ENCODE measurements around the gene LHFPL2. TPM values are rescaled to one million over a fixed set of nuclear protein-coding genes. Genes with fewer than 3 reads are reported as not detected.

The LHFPL2 gene
- total RNA-seq, 4 donors from 2014 or later: 14.7 to 127 (median 28.0) TPM

- no peaks in the 10 kb centered on the region for H3K9me3 ChIP-seq
- intact Hi-C loops (cut with DNase I; ENCODE audit: low total_unique reads): no loop called here
- no peak for TF ChIP-seq CTCF (IDR thresholded peaks at IDR 0.05)
- TF ChIP-seq POLR2A (IDR thresholded peaks at IDR 0.05): no peak
- no peak overlapping the region for H3K4me3 ChIP-seq
- peak overlapping the region; percentile 29 to 50 for H3K27ac ChIP-seq
- H3K36me3 ChIP-seq: no peaks in the 10 kb centered on the region
- no peak for DNase-seq
- no peaks in the 10 kb centered on the region for H3K27me3 ChIP-seq
- peaks cover 0 to 10% of the 10 kb centered on the region in 2 donors for H3K4me1 ChIP-seq
Measured at GRCh38 chr5:78568676-78569075, 79.9 kb downstream of the LHFPL2 start.

DNA sequence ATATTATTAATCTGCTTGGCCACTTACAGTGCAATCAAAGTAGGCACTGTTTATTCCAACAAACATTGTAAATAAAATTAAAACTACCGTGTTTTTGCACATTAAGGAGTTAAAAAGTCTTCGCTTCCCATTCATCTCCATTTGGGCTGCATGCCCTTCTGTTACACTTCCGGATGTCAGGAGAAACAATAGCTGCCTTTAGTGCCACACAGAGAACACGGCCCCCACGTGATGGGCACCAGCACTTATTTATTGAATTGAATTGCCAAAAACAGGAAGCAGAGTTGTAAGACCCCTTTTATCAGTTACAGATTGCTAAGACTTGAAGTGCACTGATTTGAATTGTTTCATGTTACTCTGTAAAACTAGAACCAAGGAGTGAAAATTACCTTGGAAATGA, 80.4 kb downstream of the LHFPL2 start:
- H3K36me3 ChIP-seq: no peaks in the 10 kb centered on the region
- intact Hi-C loops (cut with DNase I; ENCODE audit: low total_unique reads): no loop called here
- peaks cover 0 to 10% of the 10 kb centered on the region in 2 donors for H3K4me1 ChIP-seq
- TF ChIP-seq POLR2A (IDR thresholded peaks at IDR 0.05): no peak
- no peak for TF ChIP-seq CTCF (IDR thresholded peaks at IDR 0.05)
- peak overlapping the region; percentile 29 to 50 for H3K27ac ChIP-seq
- DNase-seq: no peak
- no peak overlapping the region for H3K4me3 ChIP-seq
- no peaks in the 10 kb centered on the region for H3K9me3 ChIP-seq
- no peaks in the 10 kb centered on the region for H3K27me3 ChIP-seq

DNA sequence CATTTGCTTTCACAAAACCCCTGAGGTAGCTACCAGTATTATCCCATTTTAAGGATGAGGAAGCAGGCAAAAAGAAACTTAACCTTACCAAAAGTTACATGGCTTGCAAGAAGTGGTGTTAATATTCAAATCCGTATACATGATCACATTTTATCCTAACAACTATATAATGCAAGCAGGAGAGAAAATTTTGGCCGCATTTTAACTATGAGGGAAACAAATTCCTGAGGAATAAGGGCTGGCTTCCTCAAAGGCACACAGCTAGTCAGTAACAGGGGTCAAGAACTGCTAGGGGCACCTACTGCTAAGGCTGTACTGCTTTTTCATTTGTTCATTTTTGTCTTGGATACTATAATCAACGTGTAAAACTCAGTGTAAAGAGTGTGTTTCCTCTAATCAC, 81.0 kb downstream of the LHFPL2 start:
- TF ChIP-seq CTCF (IDR thresholded peaks at IDR 0.05) (no peak), POLR2A (IDR thresholded peaks at IDR 0.05) (no peak)
- peaks cover 0 to 10% of the 10 kb centered on the region in 2 donors for H3K4me1 ChIP-seq
- no peak overlapping the region for H3K4me3 ChIP-seq
- peak overlapping the region; percentile 29 to 50 for H3K27ac ChIP-seq
- H3K9me3 ChIP-seq: no peaks in the 10 kb centered on the region
- DNase-seq: no peak
- intact Hi-C loops (cut with DNase I; ENCODE audit: low total_unique reads): no loop called here
- H3K27me3 ChIP-seq: no peaks in the 10 kb centered on the region
- no peaks in the 10 kb centered on the region for H3K36me3 ChIP-seq

GRCh38 chr5:78566747-78567425, 81.7 kb downstream of the LHFPL2 start:
- H3K9me3 ChIP-seq: no peaks in the 10 kb centered on the region
- peak overlapping the region in 1 of 2 donors; percentile 50 for H3K27ac ChIP-seq
- H3K36me3 ChIP-seq: no peaks in the 10 kb centered on the region
- H3K4me3 ChIP-seq: no peak overlapping the region
- TF ChIP-seq CTCF (IDR thresholded peaks at IDR 0.05): no peak
- intact Hi-C loops (cut with DNase I; ENCODE audit: low total_unique reads): no loop called here
- H3K27me3 ChIP-seq: no peaks in the 10 kb centered on the region
- peaks cover 0 to 10% of the 10 kb centered on the region in 2 donors for H3K4me1 ChIP-seq
- DNase-seq: no peak

DNA sequence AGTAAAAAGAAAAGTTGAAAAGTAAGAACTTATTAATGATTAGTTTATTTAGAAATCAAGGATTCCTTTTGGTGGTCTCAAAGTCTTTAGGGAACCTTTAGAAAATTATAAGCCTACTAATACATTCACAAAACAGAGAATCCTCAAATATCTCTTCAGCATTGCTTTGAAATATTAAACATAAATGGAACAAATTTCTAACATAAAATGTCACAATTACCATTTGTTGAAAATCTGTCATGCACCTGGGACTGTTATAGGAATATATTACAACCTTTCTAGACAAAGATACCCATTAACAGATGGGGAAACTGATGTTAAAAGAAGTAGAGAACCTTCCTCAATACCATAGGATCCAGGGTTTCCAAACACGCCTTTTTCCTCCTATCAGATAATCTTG, 83.2 kb downstream of the LHFPL2 start:
- Histone ChIP-seq H3K4me1 (peaks cover 0 to 10% of the 10 kb centered on the region in 2 donors), H3K36me3 (no peaks in the 10 kb centered on the region), H3K27ac (no peak overlapping the region), H3K4me3 (no peak overlapping the region), H3K9me3 (no peaks in the 10 kb centered on the region), H3K27me3 (no peaks in the 10 kb centered on the region)
- TF ChIP-seq CTCF (IDR thresholded peaks at IDR 0.05) (no peak), POLR2A (IDR thresholded peaks at IDR 0.05) (no peak)
- no peak for DNase-seq
- intact Hi-C loops (cut with DNase I; ENCODE audit: low total_unique reads): no loop called here

Data from uterus (tissue), 4 donors.